Sigmoid colon (tissue), 3 donors: ENCODE measurements around the gene GNA12.
"Not testable (repeated sequence)": the region's sequence is repeated elsewhere in the genome, so short reads cannot be mapped to it uniquely, and the experiment has no call there.

ENCODE experiments used
- CTCF ChIP-seq, 4 experiments: fragments of 450-650 bp in 3 of 4; fragments of 200-600 bp in 1 of 4; IDR thresholded peaks; one replicate each; pipeline ENCODE4 v1.5.1; 2016 to 2019; ENCODE audit warnings: antibody characterized with exemption in 4 of 4, mild to moderate bottlenecking in 3 of 4, moderate library complexity in 2 of 4
- POLR2A ChIP-seq, 2 donors: fragments of 450-650 bp; IDR thresholded peaks; one replicate each; pipeline ENCODE4 v1.6.1; 2016; ENCODE audit warnings: antibody characterized with exemption in 2 of 2, mild to moderate bottlenecking in 2 of 2, moderate library complexity in 2 of 2

GRCh38 chr7:2691932-2692439, 152.1 kb downstream of the GNA12 start:
- TF ChIP-seq CTCF, POLR2A (IDR thresholded peaks at IDR 0.05): not testable (repeated sequence)
